ENCODE results near the gene NALCN.

NALCN gene

GRCh38 chr13:101416181-101417042 lies at the start of gene NALCN:
NALCN (minus strand) TSS chr13:101416508; CDS start chr13:101399126, 17,382 bp downstream.
- no peak for DNase-seq (ENCODE audit: low read depth)

- DNase-seq (ENCODE audit: low read depth) = no peak
Observed at GRCh38 chr13:101465877-101466276, 49.6 kb upstream of the NALCN start.

DNA sequence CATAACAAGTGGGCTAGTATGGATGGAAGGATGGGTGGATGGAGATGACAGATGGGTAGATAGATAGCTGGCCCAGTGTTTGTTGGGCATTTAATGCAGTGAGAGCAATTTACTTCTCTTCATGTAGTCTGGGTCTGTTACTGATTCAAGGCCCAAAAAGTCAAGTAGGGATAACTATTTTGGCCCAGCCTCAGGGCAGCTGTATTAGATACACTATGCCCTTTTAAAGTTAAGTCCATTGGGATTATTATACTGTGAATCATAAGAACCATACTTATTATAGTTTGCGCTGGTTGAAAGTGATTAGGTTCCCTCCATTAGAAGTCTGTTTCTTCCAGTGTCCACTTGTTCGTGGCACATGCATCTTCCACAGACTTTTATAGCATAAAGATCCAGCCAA lies 40.9 kb upstream of the NALCN start:
- no peak for DNase-seq (ENCODE audit: low read depth)

GRCh38 chr13:101455863-101456262 lies 39.6 kb upstream of the NALCN start:
- no peak for DNase-seq (ENCODE audit: low read depth)

DNA sequence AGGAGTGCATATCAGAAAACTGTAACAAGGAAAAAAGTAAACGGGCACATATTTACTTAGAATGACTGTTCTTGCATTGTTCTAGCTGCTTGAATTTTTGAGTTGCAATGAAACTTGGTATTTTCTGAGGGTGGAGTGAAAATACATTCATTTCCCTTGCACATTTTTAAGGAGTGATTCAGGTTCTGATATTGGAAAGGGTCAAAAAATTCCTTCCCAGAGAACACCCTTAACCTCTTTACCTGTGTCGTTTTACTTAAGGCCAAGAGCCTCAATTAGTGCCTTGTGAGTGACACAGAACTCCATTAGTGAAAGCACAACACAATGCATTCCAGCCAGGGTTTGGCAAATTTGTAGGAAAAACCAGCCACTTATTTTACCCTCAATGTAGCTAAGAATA lies 38.5 kb upstream of the NALCN start:
- no peak for DNase-seq (ENCODE audit: low read depth)

DNA sequence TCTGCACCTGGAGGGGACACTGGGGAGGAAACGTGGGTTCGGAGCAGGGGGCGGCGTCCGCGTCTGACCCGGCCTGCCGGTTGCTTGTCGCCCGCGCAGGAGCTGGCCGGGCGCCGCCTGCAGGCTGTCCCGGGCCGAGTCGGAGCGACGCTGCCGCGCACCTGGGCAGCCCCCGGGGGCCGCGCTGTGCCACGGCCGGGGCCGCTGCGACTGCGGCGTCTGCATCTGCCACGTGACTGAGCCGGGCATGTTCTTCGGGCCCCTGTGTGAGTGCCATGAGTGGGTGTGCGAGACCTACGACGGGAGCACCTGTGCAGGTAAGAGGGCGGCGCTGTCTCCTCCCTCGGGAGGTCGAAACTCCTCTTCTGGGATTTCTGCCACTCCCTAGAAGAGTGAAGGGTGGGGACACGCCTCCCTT lies 37.5 kb upstream of the NALCN start:
- no peak for DNase-seq (ENCODE audit: low read depth)

- DNase-seq (ENCODE audit: low read depth) = no peak
Observed at GRCh38 chr13:101452519-101453485, 36.5 kb upstream of the NALCN start, which contains the start of gene ITGBL1. ITGBL1 (plus strand) TSS chr13:101452675; CDS start chr13:101452834, 159 bp downstream.

GRCh38 chr13:101451641-101452040 lies 35.3 kb upstream of the NALCN start:
- no peak for DNase-seq (ENCODE audit: low read depth)

- no peak for DNase-seq (ENCODE audit: low read depth)
Observed at GRCh38 chr13:101450749-101451130, 34.4 kb upstream of the NALCN start.

- no peak for DNase-seq (ENCODE audit: low read depth)
Observed at GRCh38 chr13:101449790-101450748, 33.8 kb upstream of the NALCN start.

- DNase-seq (ENCODE audit: low read depth) = no peak
Observed at GRCh38 chr13:101447852-101448251, 31.5 kb upstream of the NALCN start.

- no peak for DNase-seq (ENCODE audit: low read depth)
Observed at GRCh38 chr13:101434486-101434885, 18.2 kb upstream of the NALCN start.

GRCh38 chr13:101433895-101434294 lies 17.6 kb upstream of the NALCN start:
- no peak for DNase-seq (ENCODE audit: low read depth)

GRCh38 chr13:101429733-101430132 lies 13.4 kb upstream of the NALCN start:
- DNase-seq (ENCODE audit: low read depth) = no peak

DNA sequence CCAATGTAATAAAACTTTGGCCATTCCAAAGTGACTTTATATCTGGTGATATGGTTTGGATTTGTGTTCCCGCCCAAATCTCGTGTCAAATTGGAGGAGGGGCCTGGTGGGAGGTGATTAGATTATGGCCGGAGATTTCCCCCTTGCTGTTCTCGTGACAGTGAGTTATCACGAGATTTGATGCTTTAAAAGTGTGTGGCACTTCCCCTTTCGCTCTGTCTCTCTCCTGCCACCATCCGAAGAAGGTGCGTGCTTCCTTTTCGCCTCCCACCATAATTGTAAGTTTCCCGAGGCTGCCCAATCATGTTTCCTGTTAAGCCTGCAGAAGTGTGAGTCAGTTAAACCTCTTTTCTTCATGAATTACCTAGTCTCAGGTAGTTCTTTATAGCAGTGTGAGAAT lies 9.3 kb upstream of the NALCN start:
- no peak for DNase-seq (ENCODE audit: low read depth)

DNA sequence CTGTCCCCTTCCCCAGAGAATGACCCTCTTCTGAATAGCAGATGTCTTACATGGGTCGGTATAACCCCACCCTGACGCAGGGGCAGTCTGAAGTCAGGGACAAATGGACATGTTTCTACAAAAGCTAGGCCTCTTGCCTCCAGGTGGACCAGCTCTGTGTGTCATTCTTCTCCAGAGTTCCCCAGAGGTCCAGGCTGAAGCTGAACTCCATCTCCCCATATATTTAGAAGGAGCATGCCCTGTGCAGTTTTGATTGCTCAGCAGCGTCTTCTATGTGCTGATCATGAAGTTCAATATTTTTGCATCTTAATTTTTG lies 8.8 kb upstream of the NALCN start:
- DNase-seq (ENCODE audit: low read depth) = no peak

- DNase-seq (ENCODE audit: low read depth) = no peak
Observed at GRCh38 chr13:101424381-101425155, 8.3 kb upstream of the NALCN start.

GRCh38 chr13:101423872-101424271 lies 7.6 kb upstream of the NALCN start:
- DNase-seq (ENCODE audit: low read depth) = no peak

GRCh38 chr13:101417501-101417900 lies 1.2 kb upstream of the NALCN start:
- DNase-seq (ENCODE audit: low read depth) = no peak

GRCh38 chr13:101417043-101417406 lies 717 bp upstream of the NALCN start:
- no peak for DNase-seq (ENCODE audit: low read depth)
